CD14-positive monocyte (primary cell): ENCODE results near the gene HOXB5. TPM values are rescaled to one million over a fixed set of nuclear protein-coding genes. Genes with fewer than 3 reads are reported as not detected.

Experiments
- DNase-seq, 3 donors: peaks; one replicate each; pipeline ENCODE4 v3.0.0-alpha.2; 2011 to 2022
- H2AFZ ChIP-seq: 2 replicates; pipeline ENCODE4 v1.6.0; 2012; ENCODE audit warnings: mild to moderate bottlenecking, low read depth, low read length, inconsistent platforms; ENCODE audit not compliant: insufficient read depth, poor library complexity, severe bottlenecking
- H3K27ac ChIP-seq, 2 donors: 1 replicate in 1 of 2; 2 replicates in 1 of 2; pipeline ENCODE4 v1.5.1; 2012 to 2013; ENCODE audit warnings: low read length in 2 of 2, control low read depth in 1 of 2, inconsistent platforms in 1 of 2, low read depth in 1 of 2, mild to moderate bottlenecking in 1 of 2
- H3K27me3 ChIP-seq, 2 donors: one replicate each; pipeline versions ENCODE4 v1.6.0 to v1.6.1; 2011 to 2013; ENCODE audit warnings: low read length in 2 of 2; ENCODE audit not compliant: control insufficient read depth in 2 of 2, insufficient read depth in 2 of 2
- H3K36me3 ChIP-seq, 2 donors: replicated peaks in 1 of 2; 1 replicate in 1 of 2; 2 replicates in 1 of 2; pipeline versions ENCODE4 v1.5.1 to v1.6.1; 2012 to 2013; ENCODE audit warnings: low read length in 2 of 2, control low read depth in 1 of 2, inconsistent platforms in 1 of 2, mild to moderate bottlenecking in 1 of 2; ENCODE audit not compliant: insufficient read depth in 2 of 2, control insufficient read depth in 1 of 2
- H3K4me1 ChIP-seq, 2 donors: 1 replicate in 1 of 2; 2 replicates in 1 of 2; pipeline versions ENCODE4 v1.5.1 to v1.6.1; 2012 to 2013; ENCODE audit warnings: low read length in 2 of 2, control low read depth in 1 of 2, inconsistent platforms in 1 of 2, mild to moderate bottlenecking in 1 of 2, moderate library complexity in 1 of 2; ENCODE audit not compliant: insufficient read depth in 2 of 2, control insufficient read depth in 1 of 2
- H3K4me2 ChIP-seq: replicated peaks from 2 replicates; pipeline ENCODE3; 2012; ENCODE audit warnings: low read length, moderate library complexity, mild to moderate bottlenecking; ENCODE audit not compliant: poor library complexity, severe bottlenecking; ENCODE audit errors: extremely low read depth
- H3K4me3 ChIP-seq, 3 experiments: fragments of 200-600 bp in 1 of 3; sonication (generic) in 1 of 3; replicated peaks in 1 of 3; 1 replicate in 2 of 3; 2 replicates in 1 of 3; pipeline ENCODE4 v1.5.1; 2011 to 2013; ENCODE audit warnings: low read length in 3 of 3, mild to moderate bottlenecking in 3 of 3, control low read depth in 2 of 3, low read depth in 2 of 3, inconsistent platforms in 1 of 3, moderate library complexity in 1 of 3
- H3K79me2 ChIP-seq: 2 replicates; pipeline ENCODE4 v1.6.0; 2012; ENCODE audit warnings: mild to moderate bottlenecking, control low read depth, inconsistent platforms, low read length, moderate library complexity; ENCODE audit not compliant: insufficient read depth
- H3K9ac ChIP-seq: 2 replicates; pipeline ENCODE4 v1.6.0; 2017; ENCODE audit warnings: low read length, mild to moderate bottlenecking; ENCODE audit not compliant: insufficient read depth, poor library complexity, severe bottlenecking
- H3K9me3 ChIP-seq, 2 donors: replicated peaks in 1 of 2; 1 replicate in 1 of 2; 2 replicates in 1 of 2; pipeline versions ENCODE4 v1.5.1 to v1.6.1; 2012 to 2013; ENCODE audit warnings: low read length in 2 of 2, control low read depth in 1 of 2; ENCODE audit not compliant: control insufficient read depth in 1 of 2, insufficient read depth in 1 of 2
- H4K20me1 ChIP-seq: 2 replicates; pipeline ENCODE4 v1.6.0; 2012; ENCODE audit warnings: mild to moderate bottlenecking, low read length, control low read depth, moderate library complexity; ENCODE audit not compliant: insufficient read depth
- H3K27ac Mint-ChIP-seq, 7 donors: one replicate each; pipeline ENCODE4 v1.8.0; 2020; ENCODE audit warnings: mild to moderate bottlenecking in 7 of 7, mixed read lengths in 7 of 7, moderate library complexity in 6 of 7, inconsistent platforms in 2 of 7
- H3K27me3 Mint-ChIP-seq, 3 donors: one replicate each; pipeline ENCODE4 v1.8.0; 2021 to 2022; ENCODE audit warnings: low read depth in 3 of 3, mild to moderate bottlenecking in 3 of 3, mixed read lengths in 3 of 3, moderate library complexity in 3 of 3, inconsistent platforms in 1 of 3
- H3K36me3 Mint-ChIP-seq, 2 donors: one replicate each; pipeline ENCODE4 v1.8.0; 2020; ENCODE audit warnings: mixed read lengths in 2 of 2, inconsistent platforms in 1 of 2, mild to moderate bottlenecking in 1 of 2
- H3K4me1 Mint-ChIP-seq: one replicate; pipeline ENCODE4 v1.8.0; 2020; ENCODE audit warnings: mild to moderate bottlenecking, mixed read lengths
- H3K4me3 Mint-ChIP-seq, 2 donors: one replicate each; pipeline ENCODE4 v1.8.0; 2020; ENCODE audit warnings: mild to moderate bottlenecking in 2 of 2, mixed read lengths in 2 of 2, moderate library complexity in 1 of 2
- H3K9me3 Mint-ChIP-seq, 7 donors: one replicate each; pipeline ENCODE4 v1.8.0; 2020 to 2022; ENCODE audit warnings: mixed read lengths in 7 of 7, mild to moderate bottlenecking in 6 of 7, moderate library complexity in 6 of 7, inconsistent platforms in 2 of 7
- WGBS: methylation state at CpG from one replicate; pipeline ENCODE4 v1.1.5; 2013; ENCODE audit warnings: missing lambda C conversion rate; ENCODE audit not compliant: insufficient coverage; 5-methylcytosine and 5-hydroxymethylcytosine counted together
- intact Hi-C, 2 donors: fragments of 100-400 bp; cut with micrococcal nuclease; formaldehyde crosslinking; loops; one replicate each; pipeline versions ENCODE4 v1.15.0 to v1.15.1; 2023
- polyA plus RNA-seq, 3 donors: library from polyadenylated mRNA; depleted of rRNA in 1 of 3; unstranded in 2 of 3; stranded (reverse) in 1 of 3; fragments of 300-500 nt in 2 of 3; fragments of >200 nt in 1 of 3; fragmentation: Illumina TruSeq in 2 of 3; gene quantifications; 1 replicate in 2 of 3; 2 replicates in 1 of 3; pipeline ENCODE4 v1.2.3, GENCODE V29; 2012 to 2021
- TF ChIP-seq, protein P1 (sequence below): fragments of 200-600 bp; IDR thresholded peaks from one replicate; pipeline ENCODE4 v1.8.0; 2022; ENCODE audit warnings: antibody characterized with exemption, mild to moderate bottlenecking

Gene HOXB5
- polyA plus RNA-seq, 3 donors = not detected

DNA sequence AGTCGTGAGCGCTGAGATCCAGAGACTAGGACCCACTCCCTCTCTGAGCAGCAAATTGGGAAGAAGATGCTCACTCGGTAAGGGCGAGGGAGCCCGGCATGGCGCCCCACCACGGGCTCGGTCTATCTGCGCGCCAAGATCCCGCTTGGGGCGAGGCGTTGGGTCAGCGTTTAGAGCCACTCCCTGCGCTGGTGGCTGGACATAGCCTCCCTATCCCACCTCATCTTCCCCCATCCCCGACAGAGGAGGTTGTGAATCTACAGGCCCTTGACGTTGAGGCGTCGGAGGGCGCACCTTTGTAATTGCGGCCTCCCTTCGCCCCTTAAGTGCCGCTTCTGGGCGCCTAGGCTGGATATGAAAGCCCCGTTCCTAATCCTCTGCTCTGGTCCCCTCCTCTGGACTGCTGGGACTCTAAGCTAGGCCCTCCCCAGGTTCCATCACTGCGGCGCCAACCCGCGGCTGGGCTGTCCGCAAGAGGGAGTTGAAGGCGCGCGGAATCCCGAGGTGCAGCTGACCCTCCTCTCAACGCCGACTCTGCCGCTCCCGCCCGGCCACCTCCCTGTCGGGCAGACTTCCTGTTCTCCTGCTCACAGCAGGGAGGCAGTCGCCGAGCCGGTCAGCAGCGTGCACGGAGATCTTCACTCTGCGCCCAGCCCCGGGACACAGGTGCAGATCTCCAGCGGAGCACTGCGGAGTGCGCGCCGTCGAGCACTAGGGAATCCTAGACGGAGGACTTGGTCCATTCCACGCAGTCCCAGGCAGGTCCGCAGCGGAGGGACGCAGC is 48.7 kb upstream of the HOXB5 start:
- Mint-ChIP-seq H3K27ac (no peak overlapping the region), H3K4me3 (peak overlapping the region in 1 of 2 donors; percentile 76), H3K36me3 (peaks cover 0 to 4% of the 10 kb centered on the region in 2 donors), H3K9me3 (peaks cover 0 to 30% (median 3%) of the 10 kb centered on the region in 7 donors), H3K27me3 (peaks cover 91 to 99% (median 94%) of the 10 kb centered on the region in 3 donors), H3K4me1 (peaks cover 10% of the 10 kb centered on the region)
- Histone ChIP-seq H3K4me3 (no peak overlapping the region), H3K79me2 (no peaks in the 10 kb centered on the region), H2AFZ (no peak overlapping the region), H3K9ac (no peak overlapping the region), H3K27me3 (peaks cover 90 to 100% of the 10 kb centered on the region in 2 donors), H4K20me1 (no peaks in the 10 kb centered on the region), H3K36me3 (no peaks in the 10 kb centered on the region), H3K4me1 (peaks cover 2 to 12% of the 10 kb centered on the region in 2 donors), H3K9me3 (peaks cover 0 to 21% of the 10 kb centered on the region in 2 donors), H3K4me2 (no peak overlapping the region), H3K27ac (no peak overlapping the region)
- WGBS = 12% methylated on average over 58 of the region's 58 CpGs
- intact Hi-C loops = no loop called here
- TF ChIP-seq, protein P1, sequence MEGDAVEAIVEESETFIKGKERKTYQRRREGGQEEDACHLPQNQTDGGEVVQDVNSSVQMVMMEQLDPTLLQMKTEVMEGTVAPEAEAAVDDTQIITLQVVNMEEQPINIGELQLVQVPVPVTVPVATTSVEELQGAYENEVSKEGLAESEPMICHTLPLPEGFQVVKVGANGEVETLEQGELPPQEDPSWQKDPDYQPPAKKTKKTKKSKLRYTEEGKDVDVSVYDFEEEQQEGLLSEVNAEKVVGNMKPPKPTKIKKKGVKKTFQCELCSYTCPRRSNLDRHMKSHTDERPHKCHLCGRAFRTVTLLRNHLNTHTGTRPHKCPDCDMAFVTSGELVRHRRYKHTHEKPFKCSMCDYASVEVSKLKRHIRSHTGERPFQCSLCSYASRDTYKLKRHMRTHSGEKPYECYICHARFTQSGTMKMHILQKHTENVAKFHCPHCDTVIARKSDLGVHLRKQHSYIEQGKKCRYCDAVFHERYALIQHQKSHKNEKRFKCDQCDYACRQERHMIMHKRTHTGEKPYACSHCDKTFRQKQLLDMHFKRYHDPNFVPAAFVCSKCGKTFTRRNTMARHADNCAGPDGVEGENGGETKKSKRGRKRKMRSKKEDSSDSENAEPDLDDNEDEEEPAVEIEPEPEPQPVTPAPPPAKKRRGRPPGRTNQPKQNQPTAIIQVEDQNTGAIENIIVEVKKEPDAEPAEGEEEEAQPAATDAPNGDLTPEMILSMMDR = no peak
- DNase-seq = no peak

DNA sequence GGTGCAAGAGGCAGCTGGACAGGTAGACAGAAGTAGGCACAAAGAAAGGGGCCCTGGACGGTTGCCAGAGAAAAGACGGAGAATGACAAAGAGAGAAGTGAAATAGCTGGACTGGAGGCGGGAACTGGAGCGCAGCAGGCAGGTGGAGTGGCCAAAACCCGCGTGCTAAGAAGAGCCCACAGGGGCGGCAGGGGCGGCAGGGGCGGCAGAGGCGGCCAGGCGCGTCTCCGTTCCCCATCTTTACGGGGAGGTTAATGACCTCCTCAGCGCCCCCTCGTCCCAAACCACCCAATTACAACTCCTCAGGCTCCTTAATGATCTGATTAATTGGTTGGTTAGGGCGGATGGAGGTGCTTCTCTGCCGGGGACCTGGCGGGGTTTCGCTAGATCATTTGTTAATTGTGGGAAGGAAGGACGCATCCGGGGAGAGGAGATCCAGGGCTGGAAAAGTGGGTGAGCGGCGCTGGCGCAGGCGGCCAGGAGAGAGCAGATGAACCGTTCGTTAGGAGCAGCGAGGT is 48.0 kb upstream of the HOXB5 start:
- Mint-ChIP-seq H3K27me3 (peaks cover 94 to 99% (median 96%) of the 10 kb centered on the region in 3 donors), H3K9me3 (peaks cover 0 to 28% (median 3%) of the 10 kb centered on the region in 7 donors), H3K4me3 (peak overlapping the region in 1 of 2 donors; percentile 76), H3K4me1 (peaks cover 8% of the 10 kb centered on the region), H3K27ac (peak overlapping the region in 2 of 7 donors; percentile 22 to 39), H3K36me3 (peaks cover 0 to 3% of the 10 kb centered on the region in 2 donors)
- Histone ChIP-seq H3K36me3 (no peaks in the 10 kb centered on the region), H3K27ac (no peak overlapping the region), H2AFZ (no peak overlapping the region), H3K9ac (no peak overlapping the region), H3K9me3 (peaks cover 0 to 21% of the 10 kb centered on the region in 2 donors), H3K4me1 (peaks cover 0 to 6% of the 10 kb centered on the region in 2 donors), H3K79me2 (no peaks in the 10 kb centered on the region), H4K20me1 (no peaks in the 10 kb centered on the region), H3K4me3 (no peak overlapping the region), H3K4me2 (no peak overlapping the region), H3K27me3 (peaks cover 93 to 100% of the 10 kb centered on the region in 2 donors)
- intact Hi-C loops = no loop called here
- DNase-seq = no peak
- WGBS = 16% methylated on average over 19 of the region's 29 CpGs
- TF ChIP-seq, protein P1 = no peak
